ENCODE results near the gene BLOC1S5. TPM values are rescaled to one million over a fixed set of nuclear protein-coding genes. Genes with fewer than 3 reads are reported as not detected.

The BLOC1S5 gene
- total and polyA plus RNA-seq, 2 of the 8 experiments (the other 6 are each of a cell fraction or from before 2014, with no cell fraction given): 3.4 to 17.2 TPM

- no peak for TF ChIP-seq TBP (IDR thresholded peaks at IDR 0.05; ENCODE audit: low read depth, low read length)
- no peak for TF ChIP-seq CEBPB (IDR thresholded peaks at IDR 0.05; ENCODE audit: low read depth, low read length)
- no peak for TF ChIP-seq KDM1A (IDR thresholded peaks at IDR 0.05; ENCODE audit: borderline replicate concordance, low read length)
- TF ChIP-seq SRF (IDR thresholded peaks at IDR 0.05; ENCODE audit: low read depth, low read length): no peak
- TF ChIP-seq JUN (IDR thresholded peaks at IDR 0.05; ENCODE audit: low read depth, low read length): no peak
Observed at GRCh38 chr6:8082572-8082953, 18.4 kb upstream of the BLOC1S5 start (continued).
